Fibroblast of skin of left quadriceps (primary cell): ENCODE results near the gene B3GNT5.
"Not testable (repeated sequence)": the region's sequence is repeated elsewhere in the genome, so short reads cannot be mapped to it uniquely, and the experiment has no call there.

Experiments
- DNase-seq, 2 experiments: peaks; one replicate each; pipeline ENCODE4 v3.0.0-alpha.2; 2013; ENCODE audit warnings: low read depth in 2 of 2

Gene B3GNT5

DNA sequence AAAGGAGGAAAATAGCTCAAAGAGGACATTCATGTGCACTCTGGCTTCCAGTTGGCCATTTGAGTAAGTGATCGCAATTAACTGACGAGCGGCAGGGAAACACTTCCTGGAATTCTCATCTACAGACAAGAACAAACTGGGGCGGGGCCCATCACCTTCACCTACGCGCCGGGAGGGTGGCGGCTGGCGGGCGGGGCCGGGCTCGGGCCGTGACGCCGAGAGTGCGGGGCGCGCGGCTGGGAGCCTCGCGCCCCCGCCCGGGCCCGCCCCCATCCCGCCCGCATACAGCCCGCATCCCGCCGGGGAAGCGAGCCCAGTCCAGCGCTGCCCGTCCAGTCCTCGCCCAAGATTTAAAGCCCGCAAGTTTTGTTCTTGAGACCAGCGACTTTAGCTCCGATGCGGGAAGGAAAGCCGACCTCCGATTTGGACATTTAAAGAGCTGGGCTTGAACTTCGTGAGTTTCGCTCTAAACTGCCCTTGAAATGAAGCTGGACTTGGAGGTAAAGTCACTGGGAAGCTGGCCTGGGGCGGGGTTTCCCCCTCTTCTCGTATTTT, at the start of gene B3GNT5:
Gene B3GNT5 (plus strand): TSS at position 281 of the 555 bp plus-strand sequence. CDS start 16,546 bp downstream, outside the sequence.
- no peak for DNase-seq

DNA sequence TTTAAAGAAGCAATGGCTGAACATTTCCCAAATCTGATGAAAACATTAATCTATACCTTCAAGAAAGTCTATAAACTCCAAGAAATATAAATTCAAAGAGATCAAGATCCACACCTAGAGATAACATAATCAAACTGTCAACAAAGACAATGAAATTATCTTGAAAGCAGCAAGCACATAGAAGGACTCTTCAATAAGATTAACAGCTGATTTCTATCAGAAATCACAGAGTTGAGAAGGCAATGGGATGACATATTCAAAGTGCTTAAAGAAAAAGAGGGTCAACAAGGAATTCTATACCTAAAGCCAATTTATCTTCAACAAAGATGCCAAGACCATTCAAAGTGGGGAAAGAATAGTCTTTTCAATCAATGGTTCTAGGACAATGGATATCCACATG, 49.4 kb upstream of the B3GNT5 start:
- DNase-seq = no peak

DNA sequence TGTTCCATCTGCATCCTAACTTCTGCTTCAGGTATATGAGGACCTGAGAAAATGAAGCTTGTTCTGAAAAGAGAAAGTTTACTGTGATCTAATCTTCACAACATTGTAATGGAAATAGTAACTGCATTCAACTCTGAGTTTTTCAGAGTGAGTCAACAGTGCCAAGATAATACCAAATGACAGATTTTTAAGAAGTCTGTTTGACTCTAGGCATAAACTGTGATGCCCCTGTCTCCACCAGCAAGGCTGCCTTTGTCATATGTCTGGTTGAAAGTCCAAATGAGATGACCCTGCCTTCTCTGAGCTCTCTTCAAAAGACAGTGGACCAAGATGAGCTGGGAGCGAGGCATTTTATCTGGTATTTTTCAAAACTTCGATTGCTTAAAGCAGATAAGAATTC, 44.8 kb upstream of the B3GNT5 start:
- no peak for DNase-seq

DNA sequence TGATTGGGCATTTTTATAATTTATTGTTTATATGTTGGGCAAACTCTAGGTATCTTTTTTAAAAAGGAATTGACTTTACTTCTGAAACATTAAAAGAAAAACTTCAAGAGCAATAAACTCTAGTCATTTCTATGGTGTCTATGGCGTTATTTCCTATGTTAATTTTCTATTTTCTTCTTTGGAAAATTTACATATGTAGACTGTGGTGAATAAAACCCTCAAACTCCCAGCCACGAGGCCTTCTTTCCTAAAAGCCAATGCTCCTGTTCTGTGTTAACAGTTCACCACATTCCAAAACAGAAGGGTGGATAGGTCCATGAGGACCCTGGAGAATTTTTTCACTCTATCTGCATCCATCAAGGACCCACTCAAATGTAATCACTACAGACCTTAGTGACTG, 44.3 kb upstream of the B3GNT5 start:
- DNase-seq = no peak

- DNase-seq = no peak
Observed at GRCh38 chr3:183210341-183210740, 42.7 kb upstream of the B3GNT5 start.

- DNase-seq = no peak
Observed at GRCh38 chr3:183210862-183211341, 42.2 kb upstream of the B3GNT5 start.

GRCh38 chr3:183211352-183211751, 41.7 kb upstream of the B3GNT5 start:
- DNase-seq = no peak

DNA sequence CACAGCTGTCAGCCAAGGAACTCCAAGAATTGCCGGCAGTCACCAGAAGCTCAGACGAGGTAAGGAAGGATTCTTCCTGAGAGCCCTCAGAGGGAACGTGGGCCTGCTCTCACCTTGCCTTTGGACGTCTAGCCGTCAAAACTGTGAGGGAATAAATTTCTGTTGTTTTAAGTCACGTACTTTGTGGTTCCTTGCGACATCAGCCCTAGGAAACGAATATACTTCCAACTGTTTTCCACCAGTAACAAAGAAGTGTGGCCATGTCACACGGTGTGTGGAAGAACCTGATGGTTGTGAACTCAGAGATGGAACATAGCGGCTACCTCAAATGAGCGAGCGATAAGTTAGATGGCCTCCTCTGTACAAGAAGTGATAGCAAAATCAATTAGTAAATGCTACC, 41.0 kb upstream of the B3GNT5 start:
- DNase-seq = no peak

GRCh38 chr3:183212565-183212964, 40.5 kb upstream of the B3GNT5 start:
- DNase-seq = no peak

DNA sequence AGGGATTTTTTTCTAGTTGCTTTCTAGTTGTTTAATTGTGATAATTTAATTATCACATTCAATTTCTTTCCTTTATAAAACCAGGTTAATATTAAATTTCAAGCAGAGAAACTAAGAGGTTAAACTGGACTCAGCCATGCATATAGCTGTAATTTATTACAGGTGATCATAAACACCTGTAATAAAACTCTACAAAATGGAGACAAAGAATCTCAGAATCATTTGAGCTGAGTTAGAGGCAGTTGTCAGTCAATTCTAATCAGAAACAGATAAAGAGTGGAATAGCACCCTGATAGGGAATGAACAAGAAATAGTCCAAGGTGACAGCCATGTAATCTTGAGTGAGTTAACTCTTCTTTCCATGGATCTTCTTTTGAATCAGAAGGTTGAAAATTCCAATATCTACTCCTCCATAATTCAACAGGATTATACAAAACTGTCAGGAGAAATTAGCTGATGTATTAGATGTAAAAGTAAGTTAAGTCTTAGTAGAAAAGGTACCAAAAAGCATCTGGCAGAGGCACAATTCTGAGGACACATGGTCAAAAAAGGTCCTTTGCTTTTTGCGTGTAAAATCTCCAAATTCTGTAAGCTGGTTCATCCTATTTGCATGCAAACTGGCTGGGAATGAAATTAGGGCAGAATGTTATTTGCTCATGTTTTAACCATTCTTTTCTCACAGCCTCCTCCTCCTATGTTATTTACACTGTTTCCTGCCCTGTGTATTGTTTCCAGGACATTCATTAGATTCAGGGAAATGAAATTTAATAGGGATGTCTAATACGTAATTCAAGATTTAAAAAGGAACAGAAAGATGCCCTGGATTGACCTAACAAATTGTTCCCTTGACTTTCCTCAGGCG, 39.4 kb upstream of the B3GNT5 start:
- DNase-seq = no peak

GRCh38 chr3:183214277-183214612, 38.8 kb upstream of the B3GNT5 start:
- DNase-seq = no peak

DNA sequence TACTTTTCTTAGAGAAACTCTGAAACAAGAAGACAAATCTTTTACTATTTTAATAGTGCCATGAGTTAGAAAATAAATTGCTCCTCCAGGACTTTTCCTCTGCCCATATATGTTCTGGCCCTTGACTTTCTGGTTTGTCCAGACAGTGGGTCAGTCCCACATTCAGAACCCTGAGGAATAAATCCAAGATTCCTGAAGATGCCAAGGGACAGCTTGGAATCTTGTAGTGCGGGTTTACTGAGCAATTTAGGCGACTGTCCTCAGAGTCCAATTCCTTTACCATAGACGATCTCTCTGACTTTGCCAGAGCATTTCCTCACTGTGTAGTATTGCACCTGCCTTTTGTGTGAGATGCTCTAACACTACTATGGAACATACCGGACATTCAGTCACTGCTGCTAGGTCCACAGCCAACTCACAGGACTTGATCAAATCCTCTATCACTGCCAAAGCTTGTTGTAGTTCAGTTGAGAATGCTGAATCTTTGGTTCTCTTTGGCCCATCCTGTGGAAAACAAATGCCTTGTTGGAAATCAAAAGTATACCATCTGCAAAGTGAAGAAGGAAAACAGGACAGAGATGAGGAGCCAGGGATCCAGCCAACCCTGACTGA, 37.4 kb upstream of the B3GNT5 start:
- no peak for DNase-seq

- no peak for DNase-seq
Observed at GRCh38 chr3:183217548-183218332, 35.3 kb upstream of the B3GNT5 start.

- no peak for DNase-seq
Observed at GRCh38 chr3:183218826-183219225, 34.2 kb upstream of the B3GNT5 start.

- DNase-seq = peak in 1 of 2 experiments; percentile 1
Observed at GRCh38 chr3:183220828-183221227, 32.2 kb upstream of the B3GNT5 start.

DNA sequence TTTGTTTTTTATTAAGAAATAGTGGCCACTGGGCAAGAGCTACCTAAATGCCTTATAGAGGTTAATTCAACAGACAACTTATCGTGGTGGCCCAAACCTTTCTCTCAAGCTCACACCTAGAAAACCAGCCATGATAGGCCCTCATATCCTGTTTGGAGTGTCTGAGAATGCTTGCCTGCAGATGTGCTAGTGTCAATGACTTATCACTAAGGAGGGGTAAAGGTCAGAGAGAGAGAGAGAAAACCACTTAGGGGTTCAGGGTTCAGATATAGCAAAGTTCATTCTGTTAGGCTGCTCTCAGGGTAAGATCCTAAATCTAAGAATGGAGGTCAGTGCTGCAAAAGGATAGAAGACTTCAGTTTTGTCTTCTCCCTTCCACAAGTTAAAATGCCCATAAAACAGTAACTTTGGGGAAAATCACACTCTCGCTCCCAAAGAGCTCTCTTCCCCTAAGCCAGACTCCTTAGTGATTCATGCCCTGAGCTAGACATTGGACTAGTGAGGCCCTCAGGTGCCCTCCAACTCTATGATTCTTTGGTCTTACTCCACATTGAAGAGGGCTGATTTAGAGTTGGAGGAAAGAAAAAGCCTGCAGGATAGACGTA, 30.3 kb upstream of the B3GNT5 start:
- no peak for DNase-seq

- no peak for DNase-seq
Observed at GRCh38 chr3:183224180-183224970, 28.7 kb upstream of the B3GNT5 start.

- no peak for DNase-seq
Observed at GRCh38 chr3:183226333-183226890, 26.6 kb upstream of the B3GNT5 start.

GRCh38 chr3:183227586-183227985, 25.5 kb upstream of the B3GNT5 start:
- DNase-seq = no peak

GRCh38 chr3:183229178-183229577, 23.9 kb upstream of the B3GNT5 start:
- no peak for DNase-seq

DNA sequence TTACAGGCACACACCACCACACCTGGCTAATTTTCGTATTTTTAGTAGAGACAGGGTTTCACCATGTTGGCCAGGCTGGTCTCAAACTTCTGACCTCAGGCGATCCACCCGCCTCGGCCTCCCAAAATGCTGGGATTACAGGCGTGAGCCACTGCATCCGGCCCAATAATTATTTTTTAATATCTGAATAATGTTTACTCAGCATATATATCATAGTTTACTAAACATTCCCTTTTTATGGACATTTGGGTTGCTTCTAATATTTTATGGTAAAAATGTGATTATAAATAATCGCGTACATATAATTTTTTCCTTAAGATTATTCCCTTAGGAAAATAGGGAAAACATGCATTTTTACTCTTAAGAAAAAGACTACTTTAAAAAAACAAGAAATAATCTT, 22.8 kb upstream of the B3GNT5 start:
- DNase-seq = not testable (repeated sequence)
